Activated T-cell treated with anti-CD3 and anti-CD28 coated beads, Interleukin-2, amount 50 U/mL, for 1 hour (primary cell): ENCODE measurements around the gene RTL9.
A peak's percentile ranks its signal among the peaks of the same experiment; 100 is the strongest.

Experiments
- DNase-seq: peaks from one replicate; pipeline ENCODE4 v3.0.0-alpha.2; 2020

Gene RTL9

GRCh38 chrX:110407910-110408545, 49.4 kb downstream of the RTL9 start:
- DNase-seq = peak; percentile 25
